Measurements from ENCODE around the gene TMEM107. TPM values are rescaled to one million over a fixed set of nuclear protein-coding genes. Genes with fewer than 3 reads are reported as not detected.
A peak's percentile ranks its signal among the peaks of the same experiment; 100 is the strongest.

The TMEM107 gene
- total and polyA plus RNA-seq, 10 of the 15 experiments (the other 5 are each of a cell fraction or from before 2014, with no cell fraction given), result 7.9 to 38.7 (median 22.9) TPM

DNA sequence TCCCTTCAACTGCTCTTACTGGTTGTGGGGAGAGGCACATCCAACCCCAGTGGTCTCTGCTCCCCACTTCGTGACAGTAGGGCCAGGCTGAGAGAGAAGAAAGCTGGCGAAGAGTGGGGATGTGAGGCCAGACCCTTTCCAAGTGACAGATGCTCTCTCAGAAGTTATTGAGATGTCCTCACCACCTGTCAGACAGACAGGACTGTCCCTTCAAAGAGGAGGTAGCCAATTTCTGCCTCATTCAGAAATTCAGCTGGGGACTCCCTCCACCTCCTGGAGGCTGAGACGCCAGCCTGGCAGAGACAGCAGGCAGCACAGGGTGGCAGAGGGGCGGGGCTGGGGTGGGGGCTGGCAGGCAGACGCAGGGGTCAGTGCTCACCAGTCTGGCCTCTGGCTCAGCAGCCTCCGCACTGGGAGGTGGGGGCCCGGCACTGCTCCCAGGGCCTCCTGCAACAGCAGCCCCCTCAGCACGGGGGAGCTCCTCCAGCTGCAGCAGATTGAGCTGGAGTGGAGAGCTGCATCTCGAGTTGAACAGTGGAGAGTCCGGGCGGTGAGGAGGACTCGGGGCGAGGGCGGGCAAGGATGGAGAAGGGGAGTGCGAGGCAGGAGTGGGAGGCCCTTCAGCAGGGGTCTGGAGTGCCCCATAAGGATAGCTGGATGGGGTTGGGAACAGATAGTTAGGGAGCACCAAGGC is 33.1 kb downstream of the TMEM107 start (continued):
- TF ChIP-seq, protein P1, sequence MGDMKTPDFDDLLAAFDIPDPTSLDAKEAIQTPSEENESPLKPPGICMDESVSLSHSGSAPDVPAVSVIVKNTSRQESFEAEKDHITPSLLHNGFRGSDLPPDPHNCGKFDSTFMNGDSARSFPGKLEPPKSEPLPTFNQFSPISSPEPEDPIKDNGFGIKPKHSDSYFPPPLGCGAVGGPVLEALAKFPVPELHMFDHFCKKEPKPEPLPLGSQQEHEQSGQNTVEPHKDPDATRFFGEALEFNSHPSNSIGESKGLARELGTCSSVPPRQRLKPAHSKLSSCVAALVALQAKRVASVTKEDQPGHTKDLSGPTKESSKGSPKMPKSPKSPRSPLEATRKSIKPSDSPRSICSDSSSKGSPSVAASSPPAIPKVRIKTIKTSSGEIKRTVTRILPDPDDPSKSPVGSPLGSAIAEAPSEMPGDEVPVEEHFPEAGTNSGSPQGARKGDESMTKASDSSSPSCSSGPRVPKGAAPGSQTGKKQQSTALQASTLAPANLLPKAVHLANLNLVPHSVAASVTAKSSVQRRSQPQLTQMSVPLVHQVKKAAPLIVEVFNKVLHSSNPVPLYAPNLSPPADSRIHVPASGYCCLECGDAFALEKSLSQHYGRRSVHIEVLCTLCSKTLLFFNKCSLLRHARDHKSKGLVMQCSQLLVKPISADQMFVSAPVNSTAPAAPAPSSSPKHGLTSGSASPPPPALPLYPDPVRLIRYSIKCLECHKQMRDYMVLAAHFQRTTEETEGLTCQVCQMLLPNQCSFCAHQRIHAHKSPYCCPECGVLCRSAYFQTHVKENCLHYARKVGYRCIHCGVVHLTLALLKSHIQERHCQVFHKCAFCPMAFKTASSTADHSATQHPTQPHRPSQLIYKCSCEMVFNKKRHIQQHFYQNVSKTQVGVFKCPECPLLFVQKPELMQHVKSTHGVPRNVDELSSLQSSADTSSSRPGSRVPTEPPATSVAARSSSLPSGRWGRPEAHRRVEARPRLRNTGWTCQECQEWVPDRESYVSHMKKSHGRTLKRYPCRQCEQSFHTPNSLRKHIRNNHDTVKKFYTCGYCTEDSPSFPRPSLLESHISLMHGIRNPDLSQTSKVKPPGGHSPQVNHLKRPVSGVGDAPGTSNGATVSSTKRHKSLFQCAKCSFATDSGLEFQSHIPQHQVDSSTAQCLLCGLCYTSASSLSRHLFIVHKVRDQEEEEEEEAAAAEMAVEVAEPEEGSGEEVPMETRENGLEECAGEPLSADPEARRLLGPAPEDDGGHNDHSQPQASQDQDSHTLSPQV (IDR thresholded peaks at IDR 0.05), result no peak
- no peak for TF ChIP-seq BCL11A (IDR thresholded peaks at IDR 0.05; ENCODE audit: low read depth, low read length)
- no peak for TF ChIP-seq ZNF24 (IDR thresholded peaks at IDR 0.05)
- TF ChIP-seq SUZ12 (IDR thresholded peaks at IDR 0.05; ENCODE audit: unreplicated experiment), result no peak

GRCh38 chr17:8142158-8142886 is 33.9 kb downstream of the TMEM107 start:
- no peak overlapping the region for H3K9ac ChIP-seq (ENCODE audit: control insufficient read depth, insufficient read depth, low read length)
- H3K36me3 ChIP-seq (ENCODE audit: control insufficient read depth in 2 of 2, insufficient read depth in 2 of 2, low read length in 1 of 2), result peaks cover 3 to 22% of the 10 kb centered on the region in 2 experiments
- RAD21 ChIA-PET (ENCODE audit: unreplicated experiment), result no interaction called here
- no peaks in the 10 kb centered on the region for H3K79me2 ChIP-seq (ENCODE audit: control insufficient read depth, insufficient read depth, low read length)
- ATAC-seq, result no peak
- H2AFZ ChIP-seq (ENCODE audit: control insufficient read depth, low read depth, low read length), result no peak overlapping the region
- no peaks in the 10 kb centered on the region for H4K20me1 ChIP-seq (ENCODE audit: control insufficient read depth, insufficient read depth)
- FAIRE-seq, result no peak
- H3K9me3 ChIP-seq (replicated peaks; ENCODE audit: control insufficient read depth, insufficient read depth, low read length), result no peaks in the 10 kb centered on the region
- no peak for DNase-seq (ENCODE audit: low read depth, low spot score)
- no peak overlapping the region for H3K27ac ChIP-seq (ENCODE audit: control insufficient read depth, insufficient read depth)
- POLR2A ChIA-PET, result interaction anchor here (1.6 to 4.7 kb wide), 2 partner anchors 7 to 10 kb away, joined by 6 to 29 read pairs; partner anchors contain the start of gene PER1
- WGBS (ENCODE audit: insufficient coverage, insufficient replicate concordance, low lambda C conversion rate, missing lambda C conversion rate), result 92% methylated on average over 22 of the region's 23 CpGs
- CTCF ChIA-PET, result interaction anchor here (0.7 to 1.7 kb wide), 3 partner anchors 8 to 121 kb away, joined by 3 to 5 read pairs (median 4); partner anchors contain the start of gene PER1
- intact Hi-C loops (cut with micrococcal nuclease; ENCODE audit: unreplicated experiment) (no loop called here), in situ Hi-C loops (cut with MboI) (no loop called here)
- H3K27me3 ChIP-seq (replicated peaks in 1 of 2; ENCODE audit: control insufficient read depth in 2 of 2, insufficient read depth in 2 of 2, low read length in 1 of 2), result no peaks in the 10 kb centered on the region
- no peak overlapping the region for H3K4me2 ChIP-seq (ENCODE audit: control insufficient read depth, insufficient read depth)
- H3K4me1 ChIP-seq (ENCODE audit: control insufficient read depth, insufficient read depth, low read length), result peaks cover 7% of the 10 kb centered on the region
- SMC1A ChIA-PET (ENCODE audit: uncharacterized antibody, unreplicated experiment), result interaction anchor here (0.9 to 3.0 kb wide), 2 partner anchors 8 to 38 kb away, joined by 3 to 13 read pairs; no protein-coding TSS in a partner anchor
- no peak overlapping the region for H3K4me3 ChIP-seq
- no TSS peak for BruUV-seq (replicated peaks)
- TF ChIP-seq, protein P2, sequence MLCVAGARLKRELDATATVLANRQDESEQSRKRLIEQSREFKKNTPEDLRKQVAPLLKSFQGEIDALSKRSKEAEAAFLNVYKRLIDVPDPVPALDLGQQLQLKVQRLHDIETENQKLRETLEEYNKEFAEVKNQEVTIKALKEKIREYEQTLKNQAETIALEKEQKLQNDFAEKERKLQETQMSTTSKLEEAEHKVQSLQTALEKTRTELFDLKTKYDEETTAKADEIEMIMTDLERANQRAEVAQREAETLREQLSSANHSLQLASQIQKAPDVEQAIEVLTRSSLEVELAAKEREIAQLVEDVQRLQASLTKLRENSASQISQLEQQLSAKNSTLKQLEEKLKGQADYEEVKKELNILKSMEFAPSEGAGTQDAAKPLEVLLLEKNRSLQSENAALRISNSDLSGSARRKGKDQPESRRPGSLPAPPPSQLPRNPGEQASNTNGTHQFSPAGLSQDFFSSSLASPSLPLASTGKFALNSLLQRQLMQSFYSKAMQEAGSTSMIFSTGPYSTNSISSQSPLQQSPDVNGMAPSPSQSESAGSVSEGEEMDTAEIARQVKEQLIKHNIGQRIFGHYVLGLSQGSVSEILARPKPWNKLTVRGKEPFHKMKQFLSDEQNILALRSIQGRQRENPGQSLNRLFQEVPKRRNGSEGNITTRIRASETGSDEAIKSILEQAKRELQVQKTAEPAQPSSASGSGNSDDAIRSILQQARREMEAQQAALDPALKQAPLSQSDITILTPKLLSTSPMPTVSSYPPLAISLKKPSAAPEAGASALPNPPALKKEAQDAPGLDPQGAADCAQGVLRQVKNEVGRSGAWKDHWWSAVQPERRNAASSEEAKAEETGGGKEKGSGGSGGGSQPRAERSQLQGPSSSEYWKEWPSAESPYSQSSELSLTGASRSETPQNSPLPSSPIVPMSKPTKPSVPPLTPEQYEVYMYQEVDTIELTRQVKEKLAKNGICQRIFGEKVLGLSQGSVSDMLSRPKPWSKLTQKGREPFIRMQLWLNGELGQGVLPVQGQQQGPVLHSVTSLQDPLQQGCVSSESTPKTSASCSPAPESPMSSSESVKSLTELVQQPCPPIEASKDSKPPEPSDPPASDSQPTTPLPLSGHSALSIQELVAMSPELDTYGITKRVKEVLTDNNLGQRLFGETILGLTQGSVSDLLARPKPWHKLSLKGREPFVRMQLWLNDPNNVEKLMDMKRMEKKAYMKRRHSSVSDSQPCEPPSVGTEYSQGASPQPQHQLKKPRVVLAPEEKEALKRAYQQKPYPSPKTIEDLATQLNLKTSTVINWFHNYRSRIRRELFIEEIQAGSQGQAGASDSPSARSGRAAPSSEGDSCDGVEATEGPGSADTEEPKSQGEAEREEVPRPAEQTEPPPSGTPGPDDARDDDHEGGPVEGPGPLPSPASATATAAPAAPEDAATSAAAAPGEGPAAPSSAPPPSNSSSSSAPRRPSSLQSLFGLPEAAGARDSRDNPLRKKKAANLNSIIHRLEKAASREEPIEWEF (IDR thresholded peaks at IDR 0.05; ENCODE audit: insufficient replicate concordance, low read depth, low read length), result no peak
- TF ChIP-seq POLR2AphosphoS5 (IDR thresholded peaks at IDR 0.05; ENCODE audit: low read length) (0 out of 2 replicates have a peak, but pooled peaks have one; percentile 50), NFIC (IDR thresholded peaks at IDR 0.05; ENCODE audit: low read depth, low read length) (no peak), PAX5 (IDR thresholded peaks at IDR 0.05; ENCODE audit: borderline replicate concordance, low read depth, low read length) (no peak)
